Measurements from ENCODE around the gene KCNH8. TPM values are rescaled to one million over a fixed set of nuclear protein-coding genes. Genes with fewer than 3 reads are reported as not detected.

Gene KCNH8
- total and polyA plus RNA-seq, 9 donors, result 0.08 to 0.37 (median 0.12) TPM

GRCh38 chr3:19399836-19400235 lies 251.5 kb downstream of the KCNH8 start:
- H3K9me3 ChIP-seq (replicated peaks; ENCODE audit: control insufficient read depth, low read depth, low read length), result no peaks in the 10 kb centered on the region
- H3K27me3 ChIP-seq (ENCODE audit: control insufficient read depth, insufficient read depth, low read length), result no peaks in the 10 kb centered on the region
- no peak for DNase-seq
- H3K27ac ChIP-seq (ENCODE audit: low read length), result no peak overlapping the region
- WGBS (ENCODE audit: insufficient coverage), result no CpG with 5 or more reads among the region's 2 CpGs
- H3K4me1 ChIP-seq (ENCODE audit: control insufficient read depth, insufficient read depth, low read length), result no peaks in the 10 kb centered on the region
- no peaks in the 10 kb centered on the region for H3K36me3 ChIP-seq (ENCODE audit: control insufficient read depth, insufficient read depth, low read length)
- H3K4me3 ChIP-seq (ENCODE audit: low read length), result no peak overlapping the region

- Histone ChIP-seq H3K4me1 (ENCODE audit: control insufficient read depth, insufficient read depth, low read length) (no peaks in the 10 kb centered on the region), H3K27me3 (ENCODE audit: control insufficient read depth, insufficient read depth, low read length) (no peaks in the 10 kb centered on the region), H3K4me3 (ENCODE audit: low read length) (no peak overlapping the region), H3K36me3 (ENCODE audit: control insufficient read depth, insufficient read depth, low read length) (no peaks in the 10 kb centered on the region), H3K27ac (ENCODE audit: low read length) (no peak overlapping the region), H3K9me3 (replicated peaks; ENCODE audit: control insufficient read depth, low read depth, low read length) (no peaks in the 10 kb centered on the region)
- WGBS (ENCODE audit: insufficient coverage), result no CpG with 5 or more reads among the region's 4 CpGs
- DNase-seq, result no peak
These were observed 271.8 kb downstream of the KCNH8 start for GRCh38 chr3:19420159-19420558.

- H3K4me3 ChIP-seq (ENCODE audit: low read length), result no peak overlapping the region
- no peak for DNase-seq
- no peak overlapping the region for H3K27ac ChIP-seq (ENCODE audit: low read length)
- H3K9me3 ChIP-seq (replicated peaks; ENCODE audit: control insufficient read depth, low read depth, low read length), result no peaks in the 10 kb centered on the region
- H3K36me3 ChIP-seq (ENCODE audit: control insufficient read depth, insufficient read depth, low read length), result no peaks in the 10 kb centered on the region
- no peaks in the 10 kb centered on the region for H3K4me1 ChIP-seq (ENCODE audit: control insufficient read depth, insufficient read depth, low read length)
- WGBS (ENCODE audit: insufficient coverage), result 76% methylated on average over 1 of the region's 1 CpG
- no peaks in the 10 kb centered on the region for H3K27me3 ChIP-seq (ENCODE audit: control insufficient read depth, insufficient read depth, low read length)
These were observed 277.5 kb downstream of the KCNH8 start for GRCh38 chr3:19425825-19426224.

- no peak overlapping the region for H3K4me3 ChIP-seq (ENCODE audit: low read length)
- no peak overlapping the region for H3K27ac ChIP-seq (ENCODE audit: low read length)
- H3K36me3 ChIP-seq (ENCODE audit: control insufficient read depth, insufficient read depth, low read length), result no peaks in the 10 kb centered on the region
- no CpG with 5 or more reads among the region's 1 CpG for WGBS (ENCODE audit: insufficient coverage)
- DNase-seq, result peak; percentile 12
- no peaks in the 10 kb centered on the region for H3K4me1 ChIP-seq (ENCODE audit: control insufficient read depth, insufficient read depth, low read length)
- no peaks in the 10 kb centered on the region for H3K9me3 ChIP-seq (replicated peaks; ENCODE audit: control insufficient read depth, low read depth, low read length)
- no peaks in the 10 kb centered on the region for H3K27me3 ChIP-seq (ENCODE audit: control insufficient read depth, insufficient read depth, low read length)
These were observed 279.3 kb downstream of the KCNH8 start for GRCh38 chr3:19427422-19428149.

- no peak for DNase-seq
- Histone ChIP-seq H3K4me3 (ENCODE audit: low read length) (no peak overlapping the region), H3K27ac (ENCODE audit: low read length) (no peak overlapping the region), H3K4me1 (ENCODE audit: control insufficient read depth, insufficient read depth, low read length) (no peaks in the 10 kb centered on the region), H3K36me3 (ENCODE audit: control insufficient read depth, insufficient read depth, low read length) (no peaks in the 10 kb centered on the region), H3K9me3 (replicated peaks; ENCODE audit: control insufficient read depth, low read depth, low read length) (no peaks in the 10 kb centered on the region), H3K27me3 (ENCODE audit: control insufficient read depth, insufficient read depth, low read length) (no peaks in the 10 kb centered on the region)
- WGBS (ENCODE audit: insufficient coverage), result 96% methylated on average over 4 of the region's 7 CpGs
These were observed 280.4 kb downstream of the KCNH8 start for GRCh38 chr3:19428729-19429128.

- H3K4me3 ChIP-seq (ENCODE audit: low read length), result no peak overlapping the region
- no peaks in the 10 kb centered on the region for H3K36me3 ChIP-seq (ENCODE audit: control insufficient read depth, insufficient read depth, low read length)
- no peak overlapping the region for H3K27ac ChIP-seq (ENCODE audit: low read length)
- no peaks in the 10 kb centered on the region for H3K4me1 ChIP-seq (ENCODE audit: control insufficient read depth, insufficient read depth, low read length)
- H3K27me3 ChIP-seq (ENCODE audit: control insufficient read depth, insufficient read depth, low read length), result no peaks in the 10 kb centered on the region
- peak; percentile 5 for DNase-seq
- H3K9me3 ChIP-seq (replicated peaks; ENCODE audit: control insufficient read depth, low read depth, low read length), result no peaks in the 10 kb centered on the region
- no CpG with 5 or more reads among the region's 2 CpGs for WGBS (ENCODE audit: insufficient coverage)
These were observed 284.4 kb downstream of the KCNH8 start for GRCh38 chr3:19432669-19433068.

- H3K9me3 ChIP-seq (replicated peaks; ENCODE audit: control insufficient read depth, low read depth, low read length), result no peaks in the 10 kb centered on the region
- no peaks in the 10 kb centered on the region for H3K4me1 ChIP-seq (ENCODE audit: control insufficient read depth, insufficient read depth, low read length)
- no peak for DNase-seq
- H3K36me3 ChIP-seq (ENCODE audit: control insufficient read depth, insufficient read depth, low read length), result no peaks in the 10 kb centered on the region
- WGBS (ENCODE audit: insufficient coverage), result 75% methylated on average over 1 of the region's 1 CpG
- no peak overlapping the region for H3K4me3 ChIP-seq (ENCODE audit: low read length)
- H3K27ac ChIP-seq (ENCODE audit: low read length), result no peak overlapping the region
- H3K27me3 ChIP-seq (ENCODE audit: control insufficient read depth, insufficient read depth, low read length), result no peaks in the 10 kb centered on the region
These were observed 288.4 kb downstream of the KCNH8 start for GRCh38 chr3:19436746-19437145.

GRCh38 chr3:19439944-19440343 lies 291.6 kb downstream of the KCNH8 start:
- H3K9me3 ChIP-seq (replicated peaks; ENCODE audit: control insufficient read depth, low read depth, low read length), result no peaks in the 10 kb centered on the region
- no peak overlapping the region for H3K4me3 ChIP-seq (ENCODE audit: low read length)
- H3K27ac ChIP-seq (ENCODE audit: low read length), result no peak overlapping the region
- H3K4me1 ChIP-seq (ENCODE audit: control insufficient read depth, insufficient read depth, low read length), result no peaks in the 10 kb centered on the region
- H3K36me3 ChIP-seq (ENCODE audit: control insufficient read depth, insufficient read depth, low read length), result no peaks in the 10 kb centered on the region
- no peak for DNase-seq
- no peaks in the 10 kb centered on the region for H3K27me3 ChIP-seq (ENCODE audit: control insufficient read depth, insufficient read depth, low read length)

- no CpG with 5 or more reads among the region's 2 CpGs for WGBS (ENCODE audit: insufficient coverage)
- Histone ChIP-seq H3K36me3 (ENCODE audit: control insufficient read depth, insufficient read depth, low read length) (no peaks in the 10 kb centered on the region), H3K4me1 (ENCODE audit: control insufficient read depth, insufficient read depth, low read length) (no peaks in the 10 kb centered on the region), H3K9me3 (replicated peaks; ENCODE audit: control insufficient read depth, low read depth, low read length) (no peaks in the 10 kb centered on the region), H3K27me3 (ENCODE audit: control insufficient read depth, insufficient read depth, low read length) (no peaks in the 10 kb centered on the region), H3K27ac (ENCODE audit: low read length) (no peak overlapping the region), H3K4me3 (ENCODE audit: low read length) (no peak overlapping the region)
- DNase-seq, result no peak
These were observed 297.8 kb downstream of the KCNH8 start for GRCh38 chr3:19446138-19446537.

GRCh38 chr3:19446687-19447086 lies 298.4 kb downstream of the KCNH8 start:
- WGBS (ENCODE audit: insufficient coverage), result no CpG with 5 or more reads among the region's 1 CpG
- Histone ChIP-seq H3K4me3 (ENCODE audit: low read length) (no peak overlapping the region), H3K27me3 (ENCODE audit: control insufficient read depth, insufficient read depth, low read length) (no peaks in the 10 kb centered on the region), H3K36me3 (ENCODE audit: control insufficient read depth, insufficient read depth, low read length) (no peaks in the 10 kb centered on the region), H3K4me1 (ENCODE audit: control insufficient read depth, insufficient read depth, low read length) (no peaks in the 10 kb centered on the region), H3K27ac (ENCODE audit: low read length) (no peak overlapping the region), H3K9me3 (replicated peaks; ENCODE audit: control insufficient read depth, low read depth, low read length) (no peaks in the 10 kb centered on the region)
- DNase-seq, result no peak

- DNase-seq, result no peak
- H3K27ac ChIP-seq (ENCODE audit: low read length), result no peak overlapping the region
- no CpG with 5 or more reads among the region's 4 CpGs for WGBS (ENCODE audit: insufficient coverage)
These were observed 307.2 kb downstream of the KCNH8 start for GRCh38 chr3:19455546-19455945.

More at GRCh38 chr3:19455546-19455945, 307.2 kb downstream of the KCNH8 start:
- Histone ChIP-seq H3K27me3 (ENCODE audit: control insufficient read depth, insufficient read depth, low read length) (no peaks in the 10 kb centered on the region), H3K9me3 (replicated peaks; ENCODE audit: control insufficient read depth, low read depth, low read length) (no peaks in the 10 kb centered on the region), H3K36me3 (ENCODE audit: control insufficient read depth, insufficient read depth, low read length) (no peaks in the 10 kb centered on the region), H3K4me1 (ENCODE audit: control insufficient read depth, insufficient read depth, low read length) (no peaks in the 10 kb centered on the region), H3K4me3 (ENCODE audit: low read length) (no peak overlapping the region)
